ENCODE measurements around the gene MAP3K8. TPM values are rescaled to one million over a fixed set of nuclear protein-coding genes. Genes with fewer than 3 reads are reported as not detected.
A peak's percentile ranks its signal among the peaks of the same experiment; 100 is the strongest.

Gene MAP3K8
- total and polyA plus RNA-seq, 9 of the 15 experiments (the other 6 are each of a cell fraction or from before 2014, with no cell fraction given), result 6.9 to 23.6 (median 13.6) TPM

DNA sequence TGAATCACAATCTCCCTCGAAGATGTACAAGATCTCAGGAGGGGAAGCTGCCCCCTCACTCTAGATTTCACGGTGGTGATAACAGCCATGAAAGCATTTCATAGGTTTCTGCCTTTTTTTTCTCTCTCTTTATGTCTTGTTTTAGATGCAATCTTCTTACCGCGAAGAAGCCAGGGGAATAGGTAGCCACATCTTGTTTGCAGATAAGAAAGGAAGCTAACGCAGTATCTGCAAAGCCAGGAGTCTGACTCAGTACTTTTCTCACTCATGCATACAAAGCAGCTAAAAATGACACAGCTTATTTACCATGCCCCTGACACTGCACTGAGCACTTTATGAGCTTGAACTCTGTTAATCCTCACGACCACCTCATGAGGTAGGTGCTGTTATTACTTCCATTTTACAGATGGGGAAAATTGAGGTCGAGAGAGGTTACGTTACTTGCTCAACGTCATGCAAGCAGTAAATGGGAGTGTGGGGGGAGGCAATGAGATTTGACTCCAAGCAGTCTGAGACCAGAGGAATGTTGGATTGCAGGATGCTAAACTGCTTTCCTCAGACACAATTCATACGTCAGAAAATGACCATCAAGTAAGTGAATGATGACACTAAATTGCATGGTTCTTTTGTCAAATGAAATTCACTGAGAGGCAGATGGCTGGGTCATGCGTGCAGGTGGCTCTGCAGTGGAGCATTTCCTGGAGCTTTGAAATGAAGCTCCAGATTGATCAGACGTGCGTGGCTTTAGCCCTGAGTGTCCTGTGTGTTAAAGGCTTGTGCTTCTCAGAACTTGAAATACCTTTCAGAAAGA is 3.3 kb downstream of the MAP3K8 start (continued):
- TF ChIP-seq, protein P1, sequence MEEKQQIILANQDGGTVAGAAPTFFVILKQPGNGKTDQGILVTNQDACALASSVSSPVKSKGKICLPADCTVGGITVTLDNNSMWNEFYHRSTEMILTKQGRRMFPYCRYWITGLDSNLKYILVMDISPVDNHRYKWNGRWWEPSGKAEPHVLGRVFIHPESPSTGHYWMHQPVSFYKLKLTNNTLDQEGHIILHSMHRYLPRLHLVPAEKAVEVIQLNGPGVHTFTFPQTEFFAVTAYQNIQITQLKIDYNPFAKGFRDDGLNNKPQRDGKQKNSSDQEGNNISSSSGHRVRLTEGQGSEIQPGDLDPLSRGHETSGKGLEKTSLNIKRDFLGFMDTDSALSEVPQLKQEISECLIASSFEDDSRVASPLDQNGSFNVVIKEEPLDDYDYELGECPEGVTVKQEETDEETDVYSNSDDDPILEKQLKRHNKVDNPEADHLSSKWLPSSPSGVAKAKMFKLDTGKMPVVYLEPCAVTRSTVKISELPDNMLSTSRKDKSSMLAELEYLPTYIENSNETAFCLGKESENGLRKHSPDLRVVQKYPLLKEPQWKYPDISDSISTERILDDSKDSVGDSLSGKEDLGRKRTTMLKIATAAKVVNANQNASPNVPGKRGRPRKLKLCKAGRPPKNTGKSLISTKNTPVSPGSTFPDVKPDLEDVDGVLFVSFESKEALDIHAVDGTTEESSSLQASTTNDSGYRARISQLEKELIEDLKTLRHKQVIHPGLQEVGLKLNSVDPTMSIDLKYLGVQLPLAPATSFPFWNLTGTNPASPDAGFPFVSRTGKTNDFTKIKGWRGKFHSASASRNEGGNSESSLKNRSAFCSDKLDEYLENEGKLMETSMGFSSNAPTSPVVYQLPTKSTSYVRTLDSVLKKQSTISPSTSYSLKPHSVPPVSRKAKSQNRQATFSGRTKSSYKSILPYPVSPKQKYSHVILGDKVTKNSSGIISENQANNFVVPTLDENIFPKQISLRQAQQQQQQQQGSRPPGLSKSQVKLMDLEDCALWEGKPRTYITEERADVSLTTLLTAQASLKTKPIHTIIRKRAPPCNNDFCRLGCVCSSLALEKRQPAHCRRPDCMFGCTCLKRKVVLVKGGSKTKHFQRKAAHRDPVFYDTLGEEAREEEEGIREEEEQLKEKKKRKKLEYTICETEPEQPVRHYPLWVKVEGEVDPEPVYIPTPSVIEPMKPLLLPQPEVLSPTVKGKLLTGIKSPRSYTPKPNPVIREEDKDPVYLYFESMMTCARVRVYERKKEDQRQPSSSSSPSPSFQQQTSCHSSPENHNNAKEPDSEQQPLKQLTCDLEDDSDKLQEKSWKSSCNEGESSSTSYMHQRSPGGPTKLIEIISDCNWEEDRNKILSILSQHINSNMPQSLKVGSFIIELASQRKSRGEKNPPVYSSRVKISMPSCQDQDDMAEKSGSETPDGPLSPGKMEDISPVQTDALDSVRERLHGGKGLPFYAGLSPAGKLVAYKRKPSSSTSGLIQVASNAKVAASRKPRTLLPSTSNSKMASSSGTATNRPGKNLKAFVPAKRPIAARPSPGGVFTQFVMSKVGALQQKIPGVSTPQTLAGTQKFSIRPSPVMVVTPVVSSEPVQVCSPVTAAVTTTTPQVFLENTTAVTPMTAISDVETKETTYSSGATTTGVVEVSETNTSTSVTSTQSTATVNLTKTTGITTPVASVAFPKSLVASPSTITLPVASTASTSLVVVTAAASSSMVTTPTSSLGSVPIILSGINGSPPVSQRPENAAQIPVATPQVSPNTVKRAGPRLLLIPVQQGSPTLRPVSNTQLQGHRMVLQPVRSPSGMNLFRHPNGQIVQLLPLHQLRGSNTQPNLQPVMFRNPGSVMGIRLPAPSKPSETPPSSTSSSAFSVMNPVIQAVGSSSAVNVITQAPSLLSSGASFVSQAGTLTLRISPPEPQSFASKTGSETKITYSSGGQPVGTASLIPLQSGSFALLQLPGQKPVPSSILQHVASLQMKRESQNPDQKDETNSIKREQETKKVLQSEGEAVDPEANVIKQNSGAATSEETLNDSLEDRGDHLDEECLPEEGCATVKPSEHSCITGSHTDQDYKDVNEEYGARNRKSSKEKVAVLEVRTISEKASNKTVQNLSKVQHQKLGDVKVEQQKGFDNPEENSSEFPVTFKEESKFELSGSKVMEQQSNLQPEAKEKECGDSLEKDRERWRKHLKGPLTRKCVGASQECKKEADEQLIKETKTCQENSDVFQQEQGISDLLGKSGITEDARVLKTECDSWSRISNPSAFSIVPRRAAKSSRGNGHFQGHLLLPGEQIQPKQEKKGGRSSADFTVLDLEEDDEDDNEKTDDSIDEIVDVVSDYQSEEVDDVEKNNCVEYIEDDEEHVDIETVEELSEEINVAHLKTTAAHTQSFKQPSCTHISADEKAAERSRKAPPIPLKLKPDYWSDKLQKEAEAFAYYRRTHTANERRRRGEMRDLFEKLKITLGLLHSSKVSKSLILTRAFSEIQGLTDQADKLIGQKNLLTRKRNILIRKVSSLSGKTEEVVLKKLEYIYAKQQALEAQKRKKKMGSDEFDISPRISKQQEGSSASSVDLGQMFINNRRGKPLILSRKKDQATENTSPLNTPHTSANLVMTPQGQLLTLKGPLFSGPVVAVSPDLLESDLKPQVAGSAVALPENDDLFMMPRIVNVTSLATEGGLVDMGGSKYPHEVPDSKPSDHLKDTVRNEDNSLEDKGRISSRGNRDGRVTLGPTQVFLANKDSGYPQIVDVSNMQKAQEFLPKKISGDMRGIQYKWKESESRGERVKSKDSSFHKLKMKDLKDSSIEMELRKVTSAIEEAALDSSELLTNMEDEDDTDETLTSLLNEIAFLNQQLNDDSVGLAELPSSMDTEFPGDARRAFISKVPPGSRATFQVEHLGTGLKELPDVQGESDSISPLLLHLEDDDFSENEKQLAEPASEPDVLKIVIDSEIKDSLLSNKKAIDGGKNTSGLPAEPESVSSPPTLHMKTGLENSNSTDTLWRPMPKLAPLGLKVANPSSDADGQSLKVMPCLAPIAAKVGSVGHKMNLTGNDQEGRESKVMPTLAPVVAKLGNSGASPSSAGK (IDR thresholded peaks at IDR 0.05), result peak; percentile 41
- TF ChIP-seq, protein P2, sequence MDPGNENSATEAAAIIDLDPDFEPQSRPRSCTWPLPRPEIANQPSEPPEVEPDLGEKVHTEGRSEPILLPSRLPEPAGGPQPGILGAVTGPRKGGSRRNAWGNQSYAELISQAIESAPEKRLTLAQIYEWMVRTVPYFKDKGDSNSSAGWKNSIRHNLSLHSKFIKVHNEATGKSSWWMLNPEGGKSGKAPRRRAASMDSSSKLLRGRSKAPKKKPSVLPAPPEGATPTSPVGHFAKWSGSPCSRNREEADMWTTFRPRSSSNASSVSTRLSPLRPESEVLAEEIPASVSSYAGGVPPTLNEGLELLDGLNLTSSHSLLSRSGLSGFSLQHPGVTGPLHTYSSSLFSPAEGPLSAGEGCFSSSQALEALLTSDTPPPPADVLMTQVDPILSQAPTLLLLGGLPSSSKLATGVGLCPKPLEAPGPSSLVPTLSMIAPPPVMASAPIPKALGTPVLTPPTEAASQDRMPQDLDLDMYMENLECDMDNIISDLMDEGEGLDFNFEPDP (CRISPR knock-in tag; IDR thresholded peaks at IDR 0.05), result no peak
- TF ChIP-seq MIER1 (IDR thresholded peaks at IDR 0.05; ENCODE audit: low read depth) (no peak), SREBF1 (IDR thresholded peaks at IDR 0.05; ENCODE audit: borderline replicate concordance, low read depth, low read length) (no peak), ZNF778 (CRISPR knock-in tag; IDR thresholded peaks at IDR 0.05) (no peak), ZNF174 (CRISPR knock-in tag; IDR thresholded peaks at IDR 0.05) (no peak), ZNF57 (CRISPR knock-in tag; IDR thresholded peaks at IDR 0.05) (no peak), ZNF445 (CRISPR knock-in tag; IDR thresholded peaks at IDR 0.05; ENCODE audit: low read depth) (no peak), ZNF436 (CRISPR knock-in tag; IDR thresholded peaks at IDR 0.05) (no peak)
- TF ChIP-seq, protein P3, sequence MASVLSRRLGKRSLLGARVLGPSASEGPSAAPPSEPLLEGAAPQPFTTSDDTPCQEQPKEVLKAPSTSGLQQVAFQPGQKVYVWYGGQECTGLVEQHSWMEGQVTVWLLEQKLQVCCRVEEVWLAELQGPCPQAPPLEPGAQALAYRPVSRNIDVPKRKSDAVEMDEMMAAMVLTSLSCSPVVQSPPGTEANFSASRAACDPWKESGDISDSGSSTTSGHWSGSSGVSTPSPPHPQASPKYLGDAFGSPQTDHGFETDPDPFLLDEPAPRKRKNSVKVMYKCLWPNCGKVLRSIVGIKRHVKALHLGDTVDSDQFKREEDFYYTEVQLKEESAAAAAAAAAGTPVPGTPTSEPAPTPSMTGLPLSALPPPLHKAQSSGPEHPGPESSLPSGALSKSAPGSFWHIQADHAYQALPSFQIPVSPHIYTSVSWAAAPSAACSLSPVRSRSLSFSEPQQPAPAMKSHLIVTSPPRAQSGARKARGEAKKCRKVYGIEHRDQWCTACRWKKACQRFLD (CRISPR knock-in tag; IDR thresholded peaks at IDR 0.05), result 0 out of 2 replicates have a peak, but pooled peaks have one; percentile 16
- TF ChIP-seq, protein P4, sequence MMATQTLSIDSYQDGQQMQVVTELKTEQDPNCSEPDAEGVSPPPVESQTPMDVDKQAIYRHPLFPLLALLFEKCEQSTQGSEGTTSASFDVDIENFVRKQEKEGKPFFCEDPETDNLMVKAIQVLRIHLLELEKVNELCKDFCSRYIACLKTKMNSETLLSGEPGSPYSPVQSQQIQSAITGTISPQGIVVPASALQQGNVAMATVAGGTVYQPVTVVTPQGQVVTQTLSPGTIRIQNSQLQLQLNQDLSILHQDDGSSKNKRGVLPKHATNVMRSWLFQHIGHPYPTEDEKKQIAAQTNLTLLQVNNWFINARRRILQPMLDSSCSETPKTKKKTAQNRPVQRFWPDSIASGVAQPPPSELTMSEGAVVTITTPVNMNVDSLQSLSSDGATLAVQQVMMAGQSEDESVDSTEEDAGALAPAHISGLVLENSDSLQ (IDR thresholded peaks at IDR 0.05), result peak; percentile 53
